Right ventricle myocardium superior (tissue), 1 donor: Measurements from ENCODE around the gene CYP26A1. TPM values are rescaled to one million over a fixed set of nuclear protein-coding genes. Genes with fewer than 3 reads are reported as not detected.

Experiments
- ATAC-seq: fragments of 200-7000 bp; cut with Tn5 transposase; one replicate; pipeline ENCODE4 v1.9.1; 2020; ENCODE audit warnings: mild to moderate bottlenecking; ENCODE audit not compliant: poor library complexity
- DNase-seq: peaks from one replicate; pipeline ENCODE4 v3.0.0-alpha.2; 2020
- intact Hi-C: fragments of 100-400 bp; cut with DNase I; formaldehyde crosslinking; loops from one replicate; pipeline ENCODE4 v1.11.2; 2022
- total RNA-seq: library from RNA; stranded (reverse); fragmentation: NEBNext Ultra II Directional; extraction: Animal tissue kit (Norgen Biotek cat#: 25700); gene quantifications from one replicate; pipeline ENCODE4 v1.2.1, GENCODE V29; 2021
- donor health status: DM: no; HTN: yes; CAD: no; lungs with severe emphysema.

CYP26A1 gene
- total RNA-seq, 1 donor from 2014 or later = not detected

- no peak for DNase-seq
- ATAC-seq = no peak
- intact Hi-C loops = no loop called here
These were observed 10.3 kb upstream of the CYP26A1 start for GRCh38 chr10:93063144-93063976.

- intact Hi-C loops = no loop called here
These were observed 9.6 kb upstream of the CYP26A1 start for GRCh38 chr10:93063977-93064660.

GRCh38 chr10:93064874-93065660, 8.6 kb upstream of the CYP26A1 start:
- DNase-seq (no peak), ATAC-seq (no peak)
- intact Hi-C loops = no loop called here

More at GRCh38 chr10:93063977-93064660, 9.6 kb upstream of the CYP26A1 start:
- DNase-seq (no peak), ATAC-seq (no peak)

GRCh38 chr10:93065675-93066543, 7.8 kb upstream of the CYP26A1 start:
- ATAC-seq = no peak
- intact Hi-C loops = no loop called here
- no peak for DNase-seq

- ATAC-seq = no peak
- intact Hi-C loops = no loop called here
These were observed 7.2 kb upstream of the CYP26A1 start for GRCh38 chr10:93066544-93066913.

GRCh38 chr10:93067443-93068365, 6.0 kb upstream of the CYP26A1 start:
- intact Hi-C loops = no loop called here
- DNase-seq = no peak

More at GRCh38 chr10:93066544-93066913, 7.2 kb upstream of the CYP26A1 start:
- no peak for DNase-seq

GRCh38 chr10:93068411-93069244, 5.1 kb upstream of the CYP26A1 start:
- ATAC-seq = no peak
- DNase-seq = no peak
- intact Hi-C loops = no loop called here

More at GRCh38 chr10:93067443-93068365, 6.0 kb upstream of the CYP26A1 start:
- ATAC-seq = no peak

GRCh38 chr10:93069245-93069561, 4.5 kb upstream of the CYP26A1 start:
- intact Hi-C loops = no loop called here
- no peak for DNase-seq
- no peak for ATAC-seq

GRCh38 chr10:93070378-93071176, 3.1 kb upstream of the CYP26A1 start:
- DNase-seq (no peak), ATAC-seq (no peak)
- intact Hi-C loops = no loop called here

GRCh38 chr10:93071177-93071472, 2.6 kb upstream of the CYP26A1 start:
- ATAC-seq = no peak
- DNase-seq = no peak
- intact Hi-C loops = no loop called here

- no peak for ATAC-seq
- DNase-seq = no peak
- intact Hi-C loops = no loop called here
These were observed 1.9 kb upstream of the CYP26A1 start for GRCh38 chr10:93071674-93072224.

GRCh38 chr10:93072225-93072712, 1.4 kb upstream of the CYP26A1 start:
- ATAC-seq = peak; percentile 19

GRCh38 chr10:93072713-93073538, 767 bp upstream of the CYP26A1 start:
- intact Hi-C loops = no loop called here
- DNase-seq (no peak), ATAC-seq (no peak)

More at GRCh38 chr10:93072225-93072712, 1.4 kb upstream of the CYP26A1 start:
- no peak for DNase-seq
- intact Hi-C loops = no loop called here

- no peak for ATAC-seq
- no peak for DNase-seq
- intact Hi-C loops = no loop called here
These were observed 479 bp downstream of the CYP26A1 start for GRCh38 chr10:93074147-93074596.
